Left lung (tissue), 10 donors: ENCODE results near the gene ZFPM1. TPM values are rescaled to one million over a fixed set of nuclear protein-coding genes. Genes with fewer than 3 reads are reported as not detected.
A peak's percentile ranks its signal among the peaks of the same experiment; 100 is the strongest.

Experiments used
- ATAC-seq: fragments of 200-7000 bp; cut with Tn5 transposase; one replicate; pipeline ENCODE4 v1.9.1; 2020; ENCODE audit warnings: moderate library complexity
- DNase-seq, 4 donors: peaks; one replicate each; pipeline ENCODE4 v3.0.0-alpha.2; 2013 to 2020
- H3K27ac ChIP-seq, 2 donors: fragments of 200-600 bp; sonication (generic) in 1 of 2; one replicate each; pipeline versions ENCODE4 v1.5.0 to v1.8.0; 2020 to 2021
- H3K27me3 ChIP-seq, 2 donors: fragments of 200-600 bp; sonication (generic) in 1 of 2; one replicate each; pipeline versions ENCODE4 v1.5.0 to v1.8.0; 2020 to 2021
- H3K36me3 ChIP-seq, 2 donors: fragments of 200-600 bp; sonication (generic) in 1 of 2; one replicate each; pipeline versions ENCODE4 v1.5.0 to v1.8.0; 2020 to 2021
- H3K4me1 ChIP-seq, 2 donors: fragments of 200-600 bp; one replicate each; pipeline ENCODE4 v1.8.0; 2021
- H3K4me3 ChIP-seq, 2 donors: fragments of 200-600 bp; sonication (generic) in 1 of 2; one replicate each; pipeline versions ENCODE4 v1.5.0 to v1.8.0; 2020 to 2021; ENCODE audit warnings: mild to moderate bottlenecking in 1 of 2
- H3K9me3 ChIP-seq, 2 donors: fragments of 200-600 bp; sonication (generic) in 1 of 2; one replicate each; pipeline versions ENCODE4 v1.5.0 to v1.8.0; 2020 to 2021
- CTCF ChIP-seq, 2 donors: fragments of 200-600 bp; sonication (generic) in 1 of 2; IDR thresholded peaks; one replicate each; pipeline versions ENCODE4 v1.5.0 to v1.8.0; 2021; ENCODE audit warnings: antibody characterized with exemption in 2 of 2
- intact Hi-C, 2 donors: fragments of 100-400 bp; cut with DNase I; formaldehyde crosslinking; loops; one replicate each; pipeline versions ENCODE4 v1.11.2 to v1.14.2; 2022
- polyA plus RNA-seq, 6 donors: library from polyadenylated mRNA; unstranded; fragments of 120-200 nt; gene quantifications; one replicate each; pipeline ENCODE4 v1.2.1, GENCODE V29; 2013; ENCODE audit not compliant: insufficient read length in 6 of 6
- total RNA-seq, 2 donors: library from RNA; stranded (reverse); fragmentation: NEBNext Ultra II Directional; extraction: Animal tissue kit (Norgen Biotek cat#: 25700); gene quantifications; one replicate each; pipeline ENCODE4 v1.2.1, GENCODE V29; 2021
- donor health status: DM: no; HTN: yes; CAD: no.
- donor health status: DM: no; HTN: no; CAD: no.

The ZFPM1 gene
- total and polyA plus RNA-seq, 8 donors, result 1.8 to 7.0 (median 3.6) TPM

GRCh38 chr16:88569614-88569984, 116.5 kb downstream of the ZFPM1 start:
- Histone ChIP-seq H3K4me1 (peaks cover 18 to 27% of the 10 kb centered on the region in 2 donors), H3K27me3 (no peaks in the 10 kb centered on the region), H3K4me3 (peak overlapping the region; percentile 72 to 87), H3K27ac (peak overlapping the region; percentile 41 to 87), H3K36me3 (peaks cover 0 to 15% of the 10 kb centered on the region in 2 donors), H3K9me3 (no peaks in the 10 kb centered on the region)
- no peak for TF ChIP-seq CTCF (IDR thresholded peaks at IDR 0.05)
- peak in 1 of 4 donors; percentile 87 for DNase-seq
- peak; percentile 42 for ATAC-seq
- intact Hi-C loops, result no loop called here

GRCh38 chr16:88569985-88570690, 117.1 kb downstream of the ZFPM1 start, which contains the start of gene ZC3H18:
TSS of gene ZC3H18 (plus strand) at chr16:88570403. CDS start at chr16:88577124, 6,721 bp downstream.
- DNase-seq, result peak; percentile 96 to 99 (median 98)
- intact Hi-C loops, result no loop called here

GRCh38 chr16:88570691-88571092, 117.6 kb downstream of the ZFPM1 start:
- H3K27me3 ChIP-seq, result no peaks in the 10 kb centered on the region
- H3K27ac ChIP-seq, result peak overlapping the region; percentile 48 to 87
- H3K9me3 ChIP-seq, result no peaks in the 10 kb centered on the region
- H3K4me3 ChIP-seq, result peak overlapping the region; percentile 72 to 87
- ATAC-seq (no peak), DNase-seq (no peak)
- TF ChIP-seq CTCF (IDR thresholded peaks at IDR 0.05), result no peak
- H3K4me1 ChIP-seq, result peaks cover 18 to 27% of the 10 kb centered on the region in 2 donors
- peaks cover 0 to 23% of the 10 kb centered on the region in 2 donors for H3K36me3 ChIP-seq
- intact Hi-C loops, result no loop called here

More at GRCh38 chr16:88569985-88570690, 117.1 kb downstream of the ZFPM1 start, which contains the start of gene ZC3H18:
- peak; percentile 98 for ATAC-seq
- Histone ChIP-seq H3K36me3 (peaks cover 0 to 17% of the 10 kb centered on the region in 2 donors), H3K4me3 (peak within 1 kb of the TSS; percentile 72 to 87), H3K27ac (peak within 1 kb of the TSS; percentile 48 to 87), H3K9me3 (no peaks in the 10 kb centered on the region), H3K27me3 (no peaks in the 10 kb centered on the region), H3K4me1 (peaks cover 18 to 27% of the 10 kb centered on the region in 2 donors)
- no peak for TF ChIP-seq CTCF (IDR thresholded peaks at IDR 0.05)

- H3K36me3 ChIP-seq, result peaks cover 0 to 67% of the 10 kb centered on the region in 2 donors
These were observed 122.2 kb downstream of the ZFPM1 start for GRCh38 chr16:88575251-88575650.

More at GRCh38 chr16:88575251-88575650, 122.2 kb downstream of the ZFPM1 start:
- Histone ChIP-seq H3K9me3 (no peaks in the 10 kb centered on the region), H3K27me3 (no peaks in the 10 kb centered on the region), H3K27ac (no peak overlapping the region), H3K4me1 (peaks cover 10 to 35% of the 10 kb centered on the region in 2 donors), H3K4me3 (no peak overlapping the region)
- intact Hi-C loops, result no loop called here
- DNase-seq (peak in 1 of 4 donors; percentile 22), ATAC-seq (no peak)
- TF ChIP-seq CTCF (IDR thresholded peaks at IDR 0.05), result no peak
